Muscle of arm (tissue), 14 donors: Measurements from ENCODE around the gene LACTBL1. TPM values are rescaled to one million over a fixed set of nuclear protein-coding genes. Genes with fewer than 3 reads are reported as not detected.
"Not testable (repeated sequence)": the region's sequence is repeated elsewhere in the genome, so short reads cannot be mapped to it uniquely, and the experiment has no call there.

Source experiments
- DNase-seq: peaks from one replicate; pipeline ENCODE4 v3.0.0-alpha.2; 2013
- long read RNA-seq, 11 donors: transcript quantifications; one replicate each; lab custom pipeline, GENCODE V29; 2026
- polyA plus RNA-seq, 12 donors: library from polyadenylated mRNA; unstranded; fragments of 120-200 nt; gene quantifications; one replicate each; pipeline ENCODE4 v1.2.1, GENCODE V29; 2013; ENCODE audit not compliant: insufficient read length in 12 of 12

The LACTBL1 gene
- not detected for polyA plus RNA-seq
- long read RNA-seq, donor 1 = 0 reads
- long read RNA-seq, donor 2 = 0 reads
- long read RNA-seq, donor 3 = 0 reads
- long read RNA-seq, donor 4 = 0 reads
- long read RNA-seq, donor 5 = 0 reads
- long read RNA-seq, donor 6 = 0 reads
- long read RNA-seq, donor 7 = 0 reads
- long read RNA-seq, donor 8 = 0 reads
- long read RNA-seq, donor 9 = 0 reads
- long read RNA-seq, donor 10 = 0 reads
- long read RNA-seq, donor 11 = 0 reads

- no peak for DNase-seq
Observed at GRCh38 chr1:22972760-22973159, at the start of gene LACTBL1. Gene LACTBL1 (minus strand): TSS chr1:22972866. CDS start chr1:22972316, 550 bp downstream.

- DNase-seq = no peak
Observed at GRCh38 chr1:23021834-23022233, 49.2 kb upstream of the LACTBL1 start.

- DNase-seq = no peak
Observed at GRCh38 chr1:23020706-23021405, 48.2 kb upstream of the LACTBL1 start.

GRCh38 chr1:23019863-23020625 is 47.4 kb upstream of the LACTBL1 start:
- peak; percentile 55 for DNase-seq

- peak; percentile 96 for DNase-seq
Observed at GRCh38 chr1:23019094-23019862, 46.6 kb upstream of the LACTBL1 start, which contains the start of gene KDM1A. Gene KDM1A (plus strand): TSS chr1:23019468. CDS start chr1:23019597, 129 bp downstream.

GRCh38 chr1:23018661-23019093 is 46.0 kb upstream of the LACTBL1 start:
- no peak for DNase-seq

- no peak for DNase-seq
Observed at GRCh38 chr1:23013657-23014056, 41.0 kb upstream of the LACTBL1 start.

- DNase-seq = not testable (repeated sequence)
Observed at GRCh38 chr1:23010025-23010424, 37.4 kb upstream of the LACTBL1 start.

GRCh38 chr1:23008901-23009300 is 36.2 kb upstream of the LACTBL1 start:
- DNase-seq = no peak

GRCh38 chr1:23007106-23007505 is 34.4 kb upstream of the LACTBL1 start:
- DNase-seq = no peak

GRCh38 chr1:23004769-23005168 is 32.1 kb upstream of the LACTBL1 start:
- DNase-seq = not testable (repeated sequence)

- no peak for DNase-seq
Observed at GRCh38 chr1:23004112-23004511, 31.4 kb upstream of the LACTBL1 start.

GRCh38 chr1:23002218-23002617 is 29.6 kb upstream of the LACTBL1 start:
- DNase-seq = not testable (repeated sequence)

- not testable (repeated sequence) for DNase-seq
Observed at GRCh38 chr1:23000133-23000532, 27.5 kb upstream of the LACTBL1 start.

- DNase-seq = not testable (repeated sequence)
Observed at GRCh38 chr1:22997528-22997927, 24.9 kb upstream of the LACTBL1 start.

- DNase-seq = no peak
Observed at GRCh38 chr1:22995774-22996173, 23.1 kb upstream of the LACTBL1 start.

GRCh38 chr1:22993220-22993795 is 20.6 kb upstream of the LACTBL1 start:
- DNase-seq = not testable (repeated sequence)

- not testable (repeated sequence) for DNase-seq
Observed at GRCh38 chr1:22992384-22992783, 19.7 kb upstream of the LACTBL1 start.

- DNase-seq = no peak
Observed at GRCh38 chr1:22983944-22984343, 11.3 kb upstream of the LACTBL1 start.

GRCh38 chr1:22980471-22980790 is 7.8 kb upstream of the LACTBL1 start:
- not testable (repeated sequence) for DNase-seq

- no peak for DNase-seq
Observed at GRCh38 chr1:22978299-22978698, 5.6 kb upstream of the LACTBL1 start.
